Bronchial epithelial cell (primary cell): Measurements from ENCODE around the gene TNFRSF4. TPM values are rescaled to one million over a fixed set of nuclear protein-coding genes. Genes with fewer than 3 reads are reported as not detected.

Experiments
- DNase-seq: peaks from one replicate; pipeline ENCODE4 v3.0.0-alpha.2; 2010; ENCODE audit warnings: low read depth
- FAIRE-seq: peaks from 2 replicates; lab custom pipeline; 2011; peaks lifted over from hg19 to GRCh38; lab: Jason Lieb, UNC
- H3K27me3 ChIP-seq: 2 replicates; pipeline ENCODE4 v1.5.1; 2011; ENCODE audit warnings: low read length; ENCODE audit not compliant: control insufficient read depth, insufficient read depth
- H3K36me3 ChIP-seq: 2 replicates; pipeline ENCODE4 v1.5.1; 2011; ENCODE audit warnings: low read length; ENCODE audit not compliant: control insufficient read depth, insufficient read depth
- H3K4me3 ChIP-seq: 2 replicates; pipeline ENCODE4 v1.5.1; 2011; ENCODE audit warnings: mild to moderate bottlenecking, low read depth, low read length, control low read depth
- total RNA-seq: library from RNA; depleted of rRNA; stranded (reverse); fragments of >200 nt; gene quantifications from 2 replicates; pipeline ENCODE4 v1.2.1, GENCODE V29; 2014
- TF ChIP-seq, protein P1 (sequence below): IDR thresholded peaks from 2 replicates; pipeline ENCODE4 v1.5.1; 2011; ENCODE audit warnings: mild to moderate bottlenecking, moderate library complexity, low read length, control low read depth, inconsistent platforms; ENCODE audit not compliant: insufficient read depth, severe bottlenecking

TNFRSF4 gene
- total RNA-seq, 1 donor from 2014 or later: not detected

DNA sequence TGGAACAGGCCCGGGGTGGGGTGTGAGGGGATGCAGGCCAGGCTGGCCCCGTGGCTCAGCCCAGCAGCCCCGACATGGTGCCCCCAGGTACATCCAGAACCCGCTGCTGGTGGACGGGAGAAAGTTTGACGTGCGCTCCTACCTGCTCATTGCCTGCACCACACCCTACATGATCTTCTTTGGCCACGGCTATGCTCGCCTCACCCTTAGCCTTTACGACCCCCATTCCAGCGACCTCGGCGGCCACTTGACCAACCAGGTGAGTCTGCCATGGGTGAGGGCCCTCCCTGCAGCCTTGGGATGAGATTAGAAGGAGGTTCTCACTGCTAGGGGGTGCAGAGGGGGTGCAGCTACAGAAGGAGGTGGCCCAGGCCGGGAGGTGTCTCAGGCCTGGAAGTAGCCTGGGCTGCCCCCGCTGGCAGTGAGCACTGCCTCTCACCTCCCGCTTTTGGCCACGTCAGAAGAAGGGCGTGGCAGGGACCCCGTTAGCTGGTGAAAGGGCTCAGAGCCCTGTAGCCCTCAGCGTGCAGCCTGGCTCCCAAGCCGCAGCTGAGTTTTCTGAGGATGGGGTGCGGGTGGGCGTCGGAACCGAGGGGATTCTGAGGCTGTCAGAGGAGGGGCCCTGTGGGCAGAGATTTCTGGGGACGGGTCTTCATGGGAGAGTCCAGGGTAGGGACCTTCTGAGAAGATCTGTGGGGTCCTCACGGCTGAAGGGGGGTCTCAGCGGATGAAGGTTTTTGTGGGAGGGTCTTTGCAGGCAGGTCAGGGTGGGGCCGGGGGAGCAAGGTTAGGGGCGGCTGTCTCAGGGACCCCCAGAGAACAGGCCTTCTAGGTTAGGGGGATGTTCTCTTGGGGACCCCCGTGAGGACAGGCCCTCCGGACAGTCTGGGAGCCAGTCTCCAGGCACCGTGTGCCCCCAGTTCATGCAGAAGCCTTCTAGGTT, 29.8 kb downstream of the TNFRSF4 start:
- Histone ChIP-seq H3K36me3 (no peaks in the 10 kb centered on the region), H3K27me3 (no peaks in the 10 kb centered on the region), H3K4me3 (no peak overlapping the region)
- DNase-seq (no peak), FAIRE-seq (no peak)
- TF ChIP-seq, protein P1, sequence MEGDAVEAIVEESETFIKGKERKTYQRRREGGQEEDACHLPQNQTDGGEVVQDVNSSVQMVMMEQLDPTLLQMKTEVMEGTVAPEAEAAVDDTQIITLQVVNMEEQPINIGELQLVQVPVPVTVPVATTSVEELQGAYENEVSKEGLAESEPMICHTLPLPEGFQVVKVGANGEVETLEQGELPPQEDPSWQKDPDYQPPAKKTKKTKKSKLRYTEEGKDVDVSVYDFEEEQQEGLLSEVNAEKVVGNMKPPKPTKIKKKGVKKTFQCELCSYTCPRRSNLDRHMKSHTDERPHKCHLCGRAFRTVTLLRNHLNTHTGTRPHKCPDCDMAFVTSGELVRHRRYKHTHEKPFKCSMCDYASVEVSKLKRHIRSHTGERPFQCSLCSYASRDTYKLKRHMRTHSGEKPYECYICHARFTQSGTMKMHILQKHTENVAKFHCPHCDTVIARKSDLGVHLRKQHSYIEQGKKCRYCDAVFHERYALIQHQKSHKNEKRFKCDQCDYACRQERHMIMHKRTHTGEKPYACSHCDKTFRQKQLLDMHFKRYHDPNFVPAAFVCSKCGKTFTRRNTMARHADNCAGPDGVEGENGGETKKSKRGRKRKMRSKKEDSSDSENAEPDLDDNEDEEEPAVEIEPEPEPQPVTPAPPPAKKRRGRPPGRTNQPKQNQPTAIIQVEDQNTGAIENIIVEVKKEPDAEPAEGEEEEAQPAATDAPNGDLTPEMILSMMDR: no peak

DNA sequence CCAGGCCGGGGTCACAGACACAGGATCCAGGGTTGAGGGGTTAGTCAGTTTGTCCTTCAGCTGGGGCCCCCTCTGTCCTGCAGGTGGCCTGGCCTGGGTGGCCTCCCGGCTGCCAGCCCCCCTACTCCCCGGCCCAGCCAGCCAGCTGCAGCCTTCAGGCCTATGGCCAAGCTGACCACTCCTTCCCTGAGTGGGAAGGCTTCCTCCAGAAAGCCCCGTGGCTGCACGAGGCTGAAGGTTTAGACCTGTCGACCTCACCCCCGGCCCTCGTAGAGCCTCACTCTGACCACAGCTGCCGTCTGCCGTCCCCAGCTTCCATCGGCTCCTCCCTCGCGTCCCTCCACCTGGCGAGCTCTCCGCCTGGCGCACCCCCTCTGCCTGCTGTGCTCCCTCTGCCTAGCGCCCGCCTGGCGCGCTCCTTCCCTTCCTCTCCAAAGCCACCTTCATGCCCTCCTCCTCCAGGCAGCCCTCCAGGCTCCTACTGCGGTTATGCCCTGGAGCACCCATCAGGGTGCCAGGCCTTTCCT, 30.7 kb downstream of the TNFRSF4 start:
- Histone ChIP-seq H3K36me3 (no peaks in the 10 kb centered on the region), H3K27me3 (no peaks in the 10 kb centered on the region), H3K4me3 (no peak overlapping the region)
- DNase-seq (no peak), FAIRE-seq (no peak)
- TF ChIP-seq, protein P1: no peak

DNA sequence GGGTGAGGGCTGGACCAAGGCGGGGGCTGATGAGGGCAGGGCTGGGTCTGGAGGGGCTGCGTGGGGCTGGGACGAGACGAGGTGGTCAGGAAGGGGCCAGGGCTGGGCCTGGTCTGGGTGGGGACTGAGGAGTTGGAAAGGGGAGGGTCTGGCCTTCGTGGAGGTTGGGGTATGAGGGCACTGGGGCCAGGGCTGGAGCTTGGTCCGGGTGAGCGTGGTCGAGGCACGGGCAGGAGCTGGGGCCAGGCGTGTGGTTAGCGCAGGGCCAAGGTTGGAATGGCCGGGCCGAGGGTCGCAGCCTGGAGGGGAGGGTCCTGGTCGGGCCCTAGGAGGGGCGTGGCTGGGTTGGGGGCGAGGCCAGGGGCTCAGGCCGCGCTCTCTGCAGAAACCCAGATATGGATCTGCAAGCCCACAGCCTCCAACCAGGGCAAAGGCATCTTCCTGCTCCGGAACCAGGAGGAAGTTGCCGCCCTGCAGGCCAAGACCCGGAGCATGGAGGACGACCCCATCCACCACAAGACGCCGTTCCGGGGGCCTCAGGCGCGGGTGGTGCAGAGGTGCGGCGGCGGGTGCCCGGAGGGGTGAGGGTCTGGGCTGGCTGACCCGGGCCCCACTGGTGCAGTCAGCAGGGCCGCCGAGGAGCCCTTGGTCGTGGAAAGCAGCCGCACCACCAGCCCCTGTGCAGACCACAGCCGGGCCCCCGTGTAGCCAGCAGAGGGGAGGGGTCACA, 31.3 kb downstream of the TNFRSF4 start:
- Histone ChIP-seq H3K27me3 (no peaks in the 10 kb centered on the region), H3K36me3 (no peaks in the 10 kb centered on the region), H3K4me3 (no peak overlapping the region)
- TF ChIP-seq, protein P1: no peak
- DNase-seq (no peak), FAIRE-seq (no peak)

DNA sequence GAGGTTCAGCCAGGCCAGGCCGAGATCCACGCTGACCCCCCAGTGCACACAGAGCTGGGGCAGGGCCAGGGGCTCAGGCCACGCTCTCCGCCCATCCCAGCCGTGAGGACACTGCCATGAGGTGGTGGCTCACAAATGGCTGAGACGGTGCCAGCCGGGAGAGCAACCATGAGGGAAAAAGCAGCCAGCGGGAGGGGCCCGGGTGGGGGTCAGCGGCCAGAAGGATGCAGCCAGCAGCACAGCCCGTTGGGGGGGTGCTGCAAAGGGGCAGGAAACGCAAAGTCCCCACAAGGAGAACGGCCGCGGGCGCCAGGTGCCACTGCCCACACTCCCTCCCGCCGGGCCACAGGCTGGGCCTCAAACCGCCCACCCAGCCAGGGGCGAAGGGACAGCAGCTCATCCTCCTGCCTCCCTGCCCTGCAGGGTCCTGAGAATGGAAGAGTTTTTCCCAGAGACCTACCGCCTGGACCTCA, 32.0 kb downstream of the TNFRSF4 start:
- no peak for DNase-seq
- FAIRE-seq: no peak
- H3K36me3 ChIP-seq: no peaks in the 10 kb centered on the region
- no peak overlapping the region for H3K4me3 ChIP-seq
- TF ChIP-seq, protein P1: no peak
- no peaks in the 10 kb centered on the region for H3K27me3 ChIP-seq

DNA sequence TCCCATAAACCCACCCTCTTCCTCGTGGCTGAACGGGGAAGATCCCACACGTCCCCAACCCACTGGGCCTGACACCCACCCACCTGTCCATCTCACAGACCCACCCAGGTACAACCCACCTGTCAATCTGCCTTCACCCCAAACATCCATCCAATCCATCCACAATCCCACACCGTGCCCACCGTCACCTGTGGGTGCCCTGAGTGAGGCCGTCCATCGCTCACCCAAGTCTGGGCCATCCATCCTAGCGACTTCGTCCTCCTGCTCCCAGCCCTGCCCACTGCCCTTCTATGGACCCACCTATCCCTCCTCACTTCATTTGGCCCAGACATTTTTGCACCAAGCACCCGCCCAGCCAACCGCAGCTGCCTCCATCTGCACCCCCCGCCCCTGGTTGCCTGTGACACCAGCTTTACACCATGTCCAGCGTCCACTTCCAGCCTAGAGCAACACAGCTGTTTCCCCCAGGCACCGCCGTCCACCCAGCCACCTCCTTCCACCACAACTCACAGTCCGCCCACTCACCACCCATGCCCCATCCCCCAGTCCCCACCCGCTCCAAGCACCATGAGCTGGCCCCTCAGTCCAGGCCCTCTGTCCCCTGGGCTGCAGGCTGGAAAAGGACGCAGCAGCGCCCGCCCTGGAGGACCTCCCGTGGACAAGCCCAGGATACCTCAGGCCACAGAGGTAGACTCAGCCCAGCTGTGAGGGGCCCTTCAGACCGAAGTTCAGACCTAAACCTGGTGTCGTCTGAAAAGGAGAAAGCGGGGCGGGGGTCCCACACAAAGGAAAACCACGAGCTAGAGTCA, 32.6 kb downstream of the TNFRSF4 start:
- no peaks in the 10 kb centered on the region for H3K27me3 ChIP-seq
- FAIRE-seq: no peak
- TF ChIP-seq, protein P1: no peak
- no peaks in the 10 kb centered on the region for H3K36me3 ChIP-seq
- H3K4me3 ChIP-seq: no peak overlapping the region
- no peak for DNase-seq
